ENCODE data around the gene LAMC1. TPM values are rescaled to one million over a fixed set of nuclear protein-coding genes. Genes with fewer than 3 reads are reported as not detected.

The LAMC1 gene
- total and polyA plus RNA-seq, 2 experiments from 2014 or later: 185 to 686 TPM

DNA sequence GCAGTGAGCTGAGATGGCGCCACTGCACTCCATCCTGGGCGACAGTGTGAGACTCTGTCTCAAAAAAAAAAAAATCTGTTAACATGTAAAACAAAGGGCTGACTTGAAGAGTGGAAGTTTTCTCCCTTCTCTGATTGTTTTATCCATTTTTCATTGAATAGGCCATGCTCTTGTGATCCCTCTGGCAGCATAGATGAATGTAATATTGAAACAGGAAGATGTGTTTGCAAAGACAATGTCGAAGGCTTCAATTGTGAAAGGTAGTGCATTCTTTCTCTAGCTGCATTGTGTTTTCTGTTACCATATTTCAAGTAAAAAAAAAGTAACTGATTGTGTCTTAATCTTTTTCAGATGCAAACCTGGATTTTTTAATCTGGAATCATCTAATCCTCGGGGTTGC is 93.2 kb downstream of the LAMC1 start:
- H3F3A ChIP-seq (ENCODE audit: insufficient read depth): peaks cover 57% of the 10 kb centered on the region
- H3K4me2 ChIP-seq (ENCODE audit: unreplicated experiment): no peak overlapping the region
- DNase-seq: no peak
- H3K9ac ChIP-seq: no peak overlapping the region
- no peaks in the 10 kb centered on the region for H3K4me1 ChIP-seq (ENCODE audit: insufficient read depth)
- in situ Hi-C loops (cut with MboI): no loop called here
- TF ChIP-seq EZH2 (IDR thresholded peaks at IDR 0.05; ENCODE audit: insufficient read depth, poor library complexity, severe bottlenecking) (no peak), EZH2phosphoT487 (IDR thresholded peaks at IDR 0.05; ENCODE audit: insufficient read depth, low read depth) (no peak)
- no peak overlapping the region for H2AFZ ChIP-seq
- H3K79me2 ChIP-seq (ENCODE audit: insufficient read depth): peaks cover 98% of the 10 kb centered on the region
- H3K9me2 ChIP-seq (ENCODE audit: insufficient read depth): no peaks in the 10 kb centered on the region
- H3K27ac ChIP-seq: no peak overlapping the region
- no peak overlapping the region for H3K4me3 ChIP-seq
- H3K9me3 ChIP-seq (ENCODE audit: low read depth): no peaks in the 10 kb centered on the region
- WGBS, 2 experiments (ENCODE audit: low coverage in 1 of 2, low lambda C conversion rate in 2 of 2, missing lambda C conversion rate in 2 of 2): 67 to 72% methylated on average over 4 of the region's 4 CpGs
- H4K20me1 ChIP-seq (ENCODE audit: insufficient read depth): 0 out of 2 replicates have a peak, but pooled peaks cover 10% of the 10 kb centered on the region
- H3K27me3 ChIP-seq (replicated peaks; ENCODE audit: insufficient read depth): no peaks in the 10 kb centered on the region
- peaks cover 88% of the 10 kb centered on the region for H3K36me3 ChIP-seq (ENCODE audit: low read depth)

- Histone ChIP-seq H3F3A (ENCODE audit: insufficient read depth) (peaks cover 57% of the 10 kb centered on the region), H3K79me2 (ENCODE audit: insufficient read depth) (peaks cover 97% of the 10 kb centered on the region), H3K4me1 (ENCODE audit: insufficient read depth) (peaks cover 7% of the 10 kb centered on the region), H3K4me3 (no peak overlapping the region), H3K27me3 (replicated peaks; ENCODE audit: insufficient read depth) (no peaks in the 10 kb centered on the region), H3K9me2 (ENCODE audit: insufficient read depth) (no peaks in the 10 kb centered on the region), H3K27ac (no peak overlapping the region), H3K36me3 (ENCODE audit: low read depth) (peaks cover 95% of the 10 kb centered on the region), H4K20me1 (ENCODE audit: insufficient read depth) (no peaks in the 10 kb centered on the region), H3K9me3 (ENCODE audit: low read depth) (no peaks in the 10 kb centered on the region), H3K4me2 (ENCODE audit: unreplicated experiment) (no peak overlapping the region), H2AFZ (no peak overlapping the region), H3K9ac (no peak overlapping the region)
- in situ Hi-C loops (cut with MboI): no loop called here
- TF ChIP-seq EZH2 (IDR thresholded peaks at IDR 0.05; ENCODE audit: insufficient read depth, poor library complexity, severe bottlenecking) (no peak), EZH2phosphoT487 (IDR thresholded peaks at IDR 0.05; ENCODE audit: insufficient read depth, low read depth) (no peak)
- WGBS, 2 experiments (ENCODE audit: low coverage in 1 of 2, low lambda C conversion rate in 2 of 2, missing lambda C conversion rate in 2 of 2): 98% methylated on average over 3 of the region's 3 CpGs
- DNase-seq: no peak
Measured at GRCh38 chr1:183121609-183122008, 98.4 kb downstream of the LAMC1 start.

DNA sequence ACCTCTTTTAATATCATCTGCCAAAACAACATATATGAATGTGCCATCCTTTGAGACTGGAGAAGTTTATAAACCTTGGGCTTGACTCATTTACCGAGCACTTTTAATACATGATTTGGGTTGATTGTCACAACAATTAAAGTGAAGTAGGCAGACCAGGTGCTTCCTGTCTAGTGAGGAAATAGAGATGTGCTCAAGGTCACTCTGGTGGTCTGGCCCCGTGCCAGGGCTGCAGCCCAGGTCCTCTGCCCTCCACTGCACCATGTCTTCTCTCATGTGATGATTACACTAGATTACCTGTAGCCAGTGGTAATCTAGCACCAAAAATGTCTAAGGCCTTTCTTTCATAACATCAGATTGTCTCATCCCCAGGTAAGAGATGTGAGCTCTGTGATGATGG is 101.0 kb downstream of the LAMC1 start:
- H3K9me2 ChIP-seq (ENCODE audit: insufficient read depth): no peaks in the 10 kb centered on the region
- peaks cover 11% of the 10 kb centered on the region for H3K4me1 ChIP-seq (ENCODE audit: insufficient read depth)
- peaks cover 91% of the 10 kb centered on the region for H3K36me3 ChIP-seq (ENCODE audit: low read depth)
- no peak overlapping the region for H3K27ac ChIP-seq
- 50 to 55% methylated on average over 2 of the region's 2 CpGs for WGBS, 2 experiments (ENCODE audit: low coverage in 1 of 2, low lambda C conversion rate in 2 of 2, missing lambda C conversion rate in 2 of 2)
- no peak for DNase-seq
- no peaks in the 10 kb centered on the region for H3K27me3 ChIP-seq (replicated peaks; ENCODE audit: insufficient read depth)
- no peak overlapping the region for H3K4me2 ChIP-seq (ENCODE audit: unreplicated experiment)
- TF ChIP-seq EZH2 (IDR thresholded peaks at IDR 0.05; ENCODE audit: insufficient read depth, poor library complexity, severe bottlenecking): no peak
- no peak for TF ChIP-seq EZH2phosphoT487 (IDR thresholded peaks at IDR 0.05; ENCODE audit: insufficient read depth, low read depth)
- H3K79me2 ChIP-seq (ENCODE audit: insufficient read depth): peaks cover 87% of the 10 kb centered on the region
- no peak overlapping the region for H3K4me3 ChIP-seq
- no peak overlapping the region for H2AFZ ChIP-seq
- H4K20me1 ChIP-seq (ENCODE audit: insufficient read depth): no peaks in the 10 kb centered on the region
- H3K9me3 ChIP-seq (ENCODE audit: low read depth): no peaks in the 10 kb centered on the region
- H3F3A ChIP-seq (ENCODE audit: insufficient read depth): peaks cover 57% of the 10 kb centered on the region
- H3K9ac ChIP-seq: no peak overlapping the region
- in situ Hi-C loops (cut with MboI): no loop called here

DNA sequence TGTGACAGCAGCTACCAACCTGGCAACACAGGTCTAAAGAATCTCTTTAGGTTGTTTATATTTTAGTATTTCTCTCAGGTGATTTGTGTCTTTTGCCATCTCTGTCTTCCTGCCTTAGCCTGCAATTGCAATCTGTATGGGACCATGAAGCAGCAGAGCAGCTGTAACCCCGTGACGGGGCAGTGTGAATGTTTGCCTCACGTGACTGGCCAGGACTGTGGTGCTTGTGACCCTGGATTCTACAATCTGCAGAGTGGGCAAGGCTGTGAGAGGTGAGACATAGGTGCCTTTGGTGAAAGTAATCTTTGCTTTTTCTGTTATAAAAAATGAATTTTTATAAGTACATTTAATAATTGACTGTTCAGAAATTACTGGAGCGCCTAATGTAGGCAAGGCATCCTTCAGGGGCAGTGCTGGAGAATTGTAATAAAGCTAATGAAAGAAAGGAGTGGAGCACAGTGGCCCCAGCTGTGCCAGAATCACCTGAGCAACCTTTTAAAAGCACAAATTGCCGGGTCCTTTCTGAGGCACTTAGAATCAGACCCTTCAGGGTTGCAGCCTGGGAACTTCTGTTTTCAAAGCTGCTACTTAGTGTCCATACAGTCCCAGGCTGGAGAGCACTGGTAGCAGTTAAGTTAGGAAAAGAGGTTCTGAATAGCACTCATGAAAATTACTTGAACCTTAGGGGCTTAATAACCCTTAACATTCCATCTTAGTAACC is 102.2 kb downstream of the LAMC1 start:
- no peaks in the 10 kb centered on the region for H3K9me2 ChIP-seq (ENCODE audit: insufficient read depth)
- in situ Hi-C loops (cut with MboI): no loop called here
- H3F3A ChIP-seq (ENCODE audit: insufficient read depth): peaks cover 64% of the 10 kb centered on the region
- H3K36me3 ChIP-seq (ENCODE audit: low read depth): peaks cover 91% of the 10 kb centered on the region
- H3K27ac ChIP-seq: peak overlapping the region; percentile 47
- 88 to 93% methylated on average over 5 of the region's 5 CpGs for WGBS, 2 experiments (ENCODE audit: low coverage in 1 of 2, low lambda C conversion rate in 2 of 2, missing lambda C conversion rate in 2 of 2)
- H3K4me3 ChIP-seq: no peak overlapping the region
- H3K9ac ChIP-seq: no peak overlapping the region
- no peaks in the 10 kb centered on the region for H4K20me1 ChIP-seq (ENCODE audit: insufficient read depth)
- peaks cover 23% of the 10 kb centered on the region for H3K4me1 ChIP-seq (ENCODE audit: insufficient read depth)
- no peaks in the 10 kb centered on the region for H3K9me3 ChIP-seq (ENCODE audit: low read depth)
- H2AFZ ChIP-seq: no peak overlapping the region
- H3K4me2 ChIP-seq (ENCODE audit: unreplicated experiment): no peak overlapping the region
- H3K27me3 ChIP-seq (replicated peaks; ENCODE audit: insufficient read depth): no peaks in the 10 kb centered on the region
- no peak for DNase-seq
- peaks cover 85% of the 10 kb centered on the region for H3K79me2 ChIP-seq (ENCODE audit: insufficient read depth)
- TF ChIP-seq EZH2phosphoT487 (IDR thresholded peaks at IDR 0.05; ENCODE audit: insufficient read depth, low read depth) (no peak), EZH2 (IDR thresholded peaks at IDR 0.05; ENCODE audit: insufficient read depth, poor library complexity, severe bottlenecking) (no peak)
